SK-N-MC (cell line): ENCODE results near the gene MET.

ENCODE experiments used
- EZH2 ChIP-seq: fragments of 200-600 bp; sonication (generic); IDR thresholded peaks from one replicate; pipeline ENCODE4 v1.6.1; 2017; ENCODE audit warnings: antibody characterized with exemption
- FOXP2 ChIP-seq: optimal IDR thresholded peaks from 2 replicates; pipeline ENCODE3; 2011; ENCODE audit warnings: mild to moderate bottlenecking, moderate library complexity; ENCODE audit not compliant: insufficient read depth; ENCODE audit errors: extremely low read length, control extremely low read depth
- POLR2AphosphoS5 ChIP-seq: IDR thresholded peaks from 2 replicates; pipeline ENCODE4 v1.6.1; 2012; ENCODE audit warnings: mild to moderate bottlenecking, low read depth, low read length, borderline replicate concordance

DNA sequence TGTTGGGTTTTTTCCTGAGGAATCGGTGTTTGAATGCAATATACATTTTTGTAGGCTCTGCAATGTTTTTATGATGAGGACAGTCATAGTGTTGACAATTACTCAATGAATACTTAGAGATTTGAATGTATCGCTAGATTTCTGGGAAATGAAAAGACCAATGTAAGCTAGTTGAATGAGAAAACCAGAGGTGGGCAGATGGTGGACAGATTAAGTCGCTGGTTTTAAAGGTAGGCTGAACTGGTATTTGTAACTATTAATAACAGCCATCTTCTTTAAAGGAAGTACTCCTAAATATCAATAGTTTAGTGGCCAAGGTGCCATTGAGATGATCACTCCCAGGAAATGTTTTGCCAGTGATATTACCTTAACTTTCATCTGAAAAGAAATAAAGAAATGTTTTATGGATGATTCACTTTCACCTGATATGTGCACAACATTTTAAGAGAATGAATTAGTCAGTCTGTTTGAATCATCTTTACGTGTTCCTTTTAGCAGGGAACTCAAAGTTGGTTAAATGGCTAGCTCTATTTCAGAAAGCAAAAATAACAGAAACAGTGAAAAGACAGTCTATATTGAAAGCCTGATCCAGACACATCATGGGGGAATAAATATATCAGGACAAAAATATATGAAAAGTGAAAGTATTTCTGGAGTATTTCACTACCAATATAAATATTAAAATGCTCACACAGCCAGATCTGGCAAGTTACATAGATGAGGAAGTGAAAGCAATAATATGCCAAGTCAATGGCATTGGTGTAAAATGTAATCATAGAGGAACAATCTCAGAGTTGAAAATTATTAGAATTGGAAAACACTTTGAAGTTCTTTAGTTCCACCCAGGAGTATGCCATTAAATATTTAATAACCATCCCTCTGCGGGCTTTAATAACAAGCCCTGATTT, 20.7 kb downstream of the MET start:
- no peak for TF ChIP-seq EZH2
- TF ChIP-seq POLR2AphosphoS5 = no peak
- no peak for TF ChIP-seq FOXP2
